Esophagus muscularis mucosa (tissue), 4 donors: ENCODE measurements around the gene IFT52. TPM values are rescaled to one million over a fixed set of nuclear protein-coding genes. Genes with fewer than 3 reads are reported as not detected.

Experiments
- DNase-seq: peaks from one replicate; pipeline ENCODE4 v3.0.0-alpha.2; 2017; ENCODE audit errors: extremely low spot score
- H3K27ac ChIP-seq, 4 donors: fragments of 200-600 bp; sonication (generic); replicated peaks in 1 of 4; 1 replicate in 3 of 4; 2 replicates in 1 of 4; pipeline ENCODE4 v1.5.1; 2016 to 2019; ENCODE audit warnings: mild to moderate bottlenecking in 1 of 4
- H3K27me3 ChIP-seq, 4 donors: fragments of 200-600 bp; sonication (generic); one replicate each; pipeline versions ENCODE4 v1.5.1 to v1.6.0; 2016 to 2019
- H3K36me3 ChIP-seq, 4 donors: fragments of 200-600 bp; sonication (generic); one replicate each; pipeline ENCODE4 v1.5.1; 2016 to 2019
- H3K4me1 ChIP-seq, 4 donors: fragments of 200-600 bp; sonication (generic); one replicate each; pipeline ENCODE4 v1.5.1; 2016 to 2019
- H3K4me3 ChIP-seq, 4 donors: fragments of 200-600 bp; sonication (generic); 1 replicate in 2 of 4; 2 replicates in 2 of 4; pipeline ENCODE4 v1.5.1; 2016 to 2019; ENCODE audit warnings: mild to moderate bottlenecking in 4 of 4, moderate library complexity in 1 of 4
- H3K9me3 ChIP-seq, 4 donors: fragments of 200-600 bp; sonication (generic); 1 replicate in 3 of 4; 2 replicates in 1 of 4; pipeline ENCODE4 v1.5.1; 2016 to 2019
- EP300 ChIP-seq: sonication (generic); formaldehyde crosslinking; IDR thresholded peaks from one replicate; pipeline ENCODE4 v1.6.1; 2017; ENCODE audit warnings: antibody characterized with exemption
- POLR2A ChIP-seq: fragments of 450-650 bp; IDR thresholded peaks from one replicate; pipeline ENCODE4 v1.6.1; 2017; ENCODE audit warnings: antibody characterized with exemption, moderate library complexity, mild to moderate bottlenecking, low read depth
- POLR2AphosphoS5 ChIP-seq, 2 donors: sonication (generic); formaldehyde crosslinking; IDR thresholded peaks; one replicate each; pipeline ENCODE4 v1.6.1; 2017; ENCODE audit warnings: antibody characterized with exemption in 2 of 2
- WGBS: methylation state at CpG from one replicate; pipeline ENCODE4 v1.1.5; 2018; 5-methylcytosine and 5-hydroxymethylcytosine counted together
- intact Hi-C: fragments of 100-400 bp; cut with DNase I; formaldehyde crosslinking; loops from one replicate; pipeline ENCODE4 v1.15.1; 2023
- total RNA-seq, 4 donors: library from RNA; depleted of rRNA; stranded (reverse); fragments of >200 nt; gene quantifications; one replicate each; pipeline versions ENCODE4 v1.1.0 to v1.2.1, GENCODE V29; 2016
- TF ChIP-seq, protein P1 (sequence below), 3 experiments: fragments of 200-600 bp in 2 of 3; fragments of 450-650 bp in 1 of 3; sonication (generic) in 2 of 3; IDR thresholded peaks; one replicate each; pipeline ENCODE4 v1.5.1; 2017 to 2019; ENCODE audit warnings: antibody characterized with exemption in 3 of 3, mild to moderate bottlenecking in 2 of 3, moderate library complexity in 1 of 3

The IFT52 gene
- total RNA-seq, 4 donors from 2014 or later, result 17.4 to 20.9 (median 18.9) TPM

DNA sequence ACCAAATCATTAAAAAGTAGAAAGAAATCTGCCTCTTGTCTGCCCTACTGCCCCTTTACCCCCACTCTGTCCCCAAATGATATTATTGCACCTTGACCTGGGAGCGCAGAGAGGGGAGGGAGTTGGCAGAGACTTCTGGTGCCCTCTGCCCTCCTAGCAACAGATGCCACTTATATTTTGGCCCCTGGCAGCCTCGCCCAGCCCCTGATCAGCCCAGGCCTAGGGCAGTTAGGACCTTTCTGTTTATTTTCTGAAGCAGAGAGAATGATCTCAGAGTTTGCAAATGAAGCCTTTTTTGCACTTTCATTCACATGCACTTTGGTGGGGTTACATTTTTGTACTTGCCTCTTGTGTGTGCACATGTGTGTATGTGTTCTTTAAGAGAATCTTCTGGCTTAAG is 40.3 kb upstream of the IFT52 start:
- intact Hi-C loops, result no loop called here
- DNase-seq, result no peak
- TF ChIP-seq POLR2A (no peak), POLR2AphosphoS5 (IDR thresholded peaks at IDR 0.05) (no peak), EP300 (no peak)
- TF ChIP-seq, protein P1, sequence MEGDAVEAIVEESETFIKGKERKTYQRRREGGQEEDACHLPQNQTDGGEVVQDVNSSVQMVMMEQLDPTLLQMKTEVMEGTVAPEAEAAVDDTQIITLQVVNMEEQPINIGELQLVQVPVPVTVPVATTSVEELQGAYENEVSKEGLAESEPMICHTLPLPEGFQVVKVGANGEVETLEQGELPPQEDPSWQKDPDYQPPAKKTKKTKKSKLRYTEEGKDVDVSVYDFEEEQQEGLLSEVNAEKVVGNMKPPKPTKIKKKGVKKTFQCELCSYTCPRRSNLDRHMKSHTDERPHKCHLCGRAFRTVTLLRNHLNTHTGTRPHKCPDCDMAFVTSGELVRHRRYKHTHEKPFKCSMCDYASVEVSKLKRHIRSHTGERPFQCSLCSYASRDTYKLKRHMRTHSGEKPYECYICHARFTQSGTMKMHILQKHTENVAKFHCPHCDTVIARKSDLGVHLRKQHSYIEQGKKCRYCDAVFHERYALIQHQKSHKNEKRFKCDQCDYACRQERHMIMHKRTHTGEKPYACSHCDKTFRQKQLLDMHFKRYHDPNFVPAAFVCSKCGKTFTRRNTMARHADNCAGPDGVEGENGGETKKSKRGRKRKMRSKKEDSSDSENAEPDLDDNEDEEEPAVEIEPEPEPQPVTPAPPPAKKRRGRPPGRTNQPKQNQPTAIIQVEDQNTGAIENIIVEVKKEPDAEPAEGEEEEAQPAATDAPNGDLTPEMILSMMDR (IDR thresholded peaks at IDR 0.05), result no peak
- Histone ChIP-seq H3K9me3 (peaks cover 0 to 6% (median 0%) of the 10 kb centered on the region in 4 donors), H3K36me3 (peaks cover 0 to 26% (median 9%) of the 10 kb centered on the region in 4 donors), H3K27ac (no peak overlapping the region), H3K27me3 (no peaks in the 10 kb centered on the region), H3K4me3 (no peak overlapping the region), H3K4me1 (no peaks in the 10 kb centered on the region)
- 97% methylated on average over 2 of the region's 2 CpGs for WGBS

DNA sequence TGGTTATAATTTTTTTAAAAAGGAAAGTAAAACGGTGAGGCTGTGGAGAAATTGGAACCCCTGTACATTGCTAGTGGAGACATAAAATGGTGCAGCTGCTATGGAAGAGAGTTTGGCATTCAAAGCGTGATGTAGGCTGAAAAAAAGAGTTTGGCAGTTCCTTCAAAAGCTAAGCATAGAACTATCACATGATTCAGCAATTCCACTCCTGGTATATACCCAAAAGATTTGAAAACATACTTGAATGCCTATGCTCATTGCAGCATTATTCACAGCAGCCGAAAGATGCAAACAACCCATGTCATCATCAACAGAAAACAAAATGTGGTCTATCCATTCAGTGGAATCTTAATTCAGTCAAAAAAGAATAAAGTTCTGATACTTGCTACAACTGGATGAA is 36.4 kb upstream of the IFT52 start:
- no peak for DNase-seq
- no peaks in the 10 kb centered on the region for H3K36me3 ChIP-seq
- no peaks in the 10 kb centered on the region for H3K27me3 ChIP-seq
- H3K4me3 ChIP-seq, result no peak overlapping the region
- intact Hi-C loops, result no loop called here
- H3K4me1 ChIP-seq, result no peaks in the 10 kb centered on the region
- no peak overlapping the region for H3K27ac ChIP-seq
- TF ChIP-seq, protein P1 (IDR thresholded peaks at IDR 0.05), result no peak
- WGBS, result 72% methylated on average over 3 of the region's 3 CpGs
- H3K9me3 ChIP-seq, result no peaks in the 10 kb centered on the region

GRCh38 chr20:43558412-43559146 is 32.2 kb upstream of the IFT52 start, which contains the start of gene SGK2:
TSS of gene SGK2 (plus strand) at chr20:43559027. CDS start at chr20:43566496, 7,469 bp downstream.
- no peaks in the 10 kb centered on the region for H3K4me1 ChIP-seq
- TF ChIP-seq POLR2A (no peak), EP300 (no peak), POLR2AphosphoS5 (IDR thresholded peaks at IDR 0.05) (no peak)
- TF ChIP-seq, protein P1 (IDR thresholded peaks at IDR 0.05), result no peak
- intact Hi-C loops, result no loop called here
- 78% methylated on average over 12 of the region's 12 CpGs for WGBS
- no peaks in the 10 kb centered on the region for H3K36me3 ChIP-seq
- H3K4me3 ChIP-seq, result no peak within 1 kb of the TSS
- no peak within 1 kb of the TSS for H3K27ac ChIP-seq
- H3K27me3 ChIP-seq, result no peaks in the 10 kb centered on the region
- DNase-seq, result no peak
- no peaks in the 10 kb centered on the region for H3K9me3 ChIP-seq

GRCh38 chr20:43559147-43559987 is 31.4 kb upstream of the IFT52 start:
- no peak overlapping the region for H3K27ac ChIP-seq
- H3K4me3 ChIP-seq, result no peak overlapping the region
- no peak for TF ChIP-seq POLR2A
- TF ChIP-seq, protein P1 (IDR thresholded peaks at IDR 0.05), result no peak
- no peak for TF ChIP-seq EP300
- TF ChIP-seq POLR2AphosphoS5 (IDR thresholded peaks at IDR 0.05), result no peak
- DNase-seq, result no peak
- H3K36me3 ChIP-seq, result no peaks in the 10 kb centered on the region
- intact Hi-C loops, result no loop called here
- no peaks in the 10 kb centered on the region for H3K27me3 ChIP-seq
- no peaks in the 10 kb centered on the region for H3K4me1 ChIP-seq
- H3K9me3 ChIP-seq, result no peaks in the 10 kb centered on the region
- WGBS, result 85% methylated on average over 8 of the region's 8 CpGs
